Nephron (organoid): ENCODE measurements around the gene ARHGAP30.

ENCODE experiments used
- H3K27ac Mint-ChIP-seq, 3 experiments: 2 replicates each; pipeline ENCODE4 v1.8.0; 2020; ENCODE audit warnings: mixed read lengths in 3 of 3, mild to moderate bottlenecking in 2 of 3, moderate library complexity in 1 of 3
- H3K27me3 Mint-ChIP-seq: 2 replicates; pipeline ENCODE4 v1.8.0; 2021; ENCODE audit warnings: low read depth, mild to moderate bottlenecking, moderate library complexity, mixed read lengths
- H3K36me3 Mint-ChIP-seq: 2 replicates; pipeline ENCODE4 v1.8.0; 2020; ENCODE audit warnings: low read depth, mixed read lengths
- H3K4me1 Mint-ChIP-seq: 2 replicates; pipeline ENCODE4 v1.8.0; 2020; ENCODE audit warnings: mixed read lengths
- H3K4me3 Mint-ChIP-seq, 3 experiments: 2 replicates each; pipeline ENCODE4 v1.8.0; 2020; ENCODE audit warnings: mild to moderate bottlenecking in 3 of 3, mixed read lengths in 3 of 3, moderate library complexity in 2 of 3
- H3K9me3 Mint-ChIP-seq: 2 replicates; pipeline ENCODE4 v1.8.0; 2020; ENCODE audit warnings: mixed read lengths
- CTCF ChIP-seq, 3 experiments: fragments of 200-600 bp; sonication (generic); IDR thresholded peaks; one replicate each; pipeline ENCODE4 v1.5.0; 2021; ENCODE audit warnings: antibody characterized with exemption in 3 of 3; ENCODE audit not compliant: unreplicated experiment in 3 of 3

Gene ARHGAP30

GRCh38 chr1:161111527-161111926, 41.8 kb upstream of the ARHGAP30 start:
- H3K4me1 Mint-ChIP-seq = peaks cover 8% of the 10 kb centered on the region
- H3K36me3 Mint-ChIP-seq = peaks cover 9% of the 10 kb centered on the region
- no peak overlapping the region for H3K27ac Mint-ChIP-seq
- H3K4me3 Mint-ChIP-seq = no peak overlapping the region
- no peak for TF ChIP-seq CTCF (IDR thresholded peaks at IDR 0.05; ENCODE audit: unreplicated experiment in 3 of 3)
- H3K27me3 Mint-ChIP-seq = no peaks in the 10 kb centered on the region
- H3K9me3 Mint-ChIP-seq = no peaks in the 10 kb centered on the region

DNA sequence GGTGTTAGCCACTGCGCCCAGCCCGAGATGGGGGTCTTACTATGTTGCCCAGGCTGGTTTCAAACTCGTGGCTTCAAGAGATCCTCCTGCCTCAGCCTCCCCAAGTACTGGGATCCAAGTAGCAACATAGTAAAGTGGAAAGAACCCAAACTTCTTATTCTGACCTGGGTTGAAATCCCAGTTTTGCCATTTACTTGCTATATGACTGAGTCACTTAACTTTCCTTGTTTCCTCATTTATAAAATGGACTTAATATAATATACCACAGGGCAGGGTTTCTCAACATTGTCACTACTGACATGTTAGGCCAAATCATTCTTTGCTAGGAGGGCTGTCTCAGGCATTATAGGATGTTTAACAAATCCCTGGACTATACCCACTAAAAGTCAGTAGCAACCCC, 41.4 kb upstream of the ARHGAP30 start:
- H3K9me3 Mint-ChIP-seq = no peaks in the 10 kb centered on the region
- H3K4me1 Mint-ChIP-seq = peaks cover 5% of the 10 kb centered on the region
- H3K27ac Mint-ChIP-seq = no peak overlapping the region
- no peaks in the 10 kb centered on the region for H3K27me3 Mint-ChIP-seq
- no peak for TF ChIP-seq CTCF (IDR thresholded peaks at IDR 0.05; ENCODE audit: unreplicated experiment in 3 of 3)
- H3K36me3 Mint-ChIP-seq = peaks cover 13% of the 10 kb centered on the region
- H3K4me3 Mint-ChIP-seq = no peak overlapping the region

DNA sequence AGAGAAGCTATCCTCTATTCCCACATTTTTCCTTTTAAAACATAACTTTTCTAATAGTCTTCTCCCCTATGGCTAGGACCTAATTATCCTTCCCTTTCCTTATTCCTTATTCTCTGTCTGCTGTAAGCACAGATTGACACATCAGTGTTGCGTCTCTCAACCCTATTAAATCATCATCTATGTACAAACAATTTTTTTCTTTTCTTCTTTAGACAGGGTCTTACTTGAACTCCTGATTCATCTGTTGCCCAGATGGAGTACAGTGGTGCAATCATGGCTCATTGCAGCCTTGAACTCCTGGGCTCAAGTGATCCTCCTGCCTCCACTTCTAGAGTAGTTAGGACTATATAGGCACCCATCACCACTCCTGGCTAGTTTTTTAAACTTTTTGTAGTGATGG, 36.7 kb upstream of the ARHGAP30 start:
- Mint-ChIP-seq H3K4me3 (no peak overlapping the region), H3K27me3 (no peaks in the 10 kb centered on the region), H3K9me3 (no peaks in the 10 kb centered on the region), H3K27ac (no peak overlapping the region), H3K4me1 (no peaks in the 10 kb centered on the region), H3K36me3 (peaks cover 25% of the 10 kb centered on the region)
- no peak for TF ChIP-seq CTCF (IDR thresholded peaks at IDR 0.05; ENCODE audit: unreplicated experiment in 3 of 3)

GRCh38 chr1:161100556-161100955, 30.9 kb upstream of the ARHGAP30 start:
- no peak for TF ChIP-seq CTCF (IDR thresholded peaks at IDR 0.05; ENCODE audit: unreplicated experiment in 3 of 3)
- H3K9me3 Mint-ChIP-seq = no peaks in the 10 kb centered on the region
- peaks cover 23% of the 10 kb centered on the region for H3K36me3 Mint-ChIP-seq
- H3K4me3 Mint-ChIP-seq = peak overlapping the region in 2 of 3 experiments; percentile 61 to 88
- H3K27ac Mint-ChIP-seq = no peak overlapping the region
- H3K27me3 Mint-ChIP-seq = peaks cover 7% of the 10 kb centered on the region
- peaks cover 16% of the 10 kb centered on the region for H3K4me1 Mint-ChIP-seq

- peak overlapping the region in 2 of 3 experiments; percentile 51 to 66 for H3K27ac Mint-ChIP-seq
- peaks cover 18% of the 10 kb centered on the region for H3K36me3 Mint-ChIP-seq
- H3K9me3 Mint-ChIP-seq = no peaks in the 10 kb centered on the region
- peaks cover 16% of the 10 kb centered on the region for H3K4me1 Mint-ChIP-seq
- TF ChIP-seq CTCF (IDR thresholded peaks at IDR 0.05; ENCODE audit: unreplicated experiment in 3 of 3) = no peak
- peaks cover 10% of the 10 kb centered on the region for H3K27me3 Mint-ChIP-seq
- H3K4me3 Mint-ChIP-seq = peak overlapping the region; percentile 81 to 88 (median 84)
Measured at GRCh38 chr1:161099090-161099802, 29.6 kb upstream of the ARHGAP30 start.
